ENCODE results near the gene SLC22A25. TPM values are rescaled to one million over a fixed set of nuclear protein-coding genes. Genes with fewer than 3 reads are reported as not detected.
"Not testable (repeated sequence)": the region's sequence is repeated elsewhere in the genome, so short reads cannot be mapped to it uniquely, and the experiment has no call there.

The SLC22A25 gene
- total RNA-seq, 1 donor from 2014 or later: not detected

DNA sequence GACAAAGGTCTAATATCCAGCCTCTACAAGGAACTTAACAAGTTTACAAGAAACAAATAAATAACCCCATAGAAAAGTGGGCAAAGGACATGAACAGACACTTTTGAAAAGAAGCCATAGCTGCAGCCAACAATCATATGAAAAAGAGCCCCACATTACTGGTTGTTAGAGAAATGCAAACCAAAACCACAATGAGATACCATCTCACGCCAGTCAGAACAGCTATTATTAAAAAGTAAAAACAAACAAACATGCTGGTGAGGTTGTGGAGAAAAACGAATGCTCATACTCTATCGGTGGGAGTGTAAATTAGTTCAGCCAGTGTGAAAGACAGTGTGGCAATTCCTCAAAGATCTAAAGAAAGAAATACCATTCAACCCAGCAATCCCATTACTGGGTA is 5.6 kb upstream of the SLC22A25 start:
- intact Hi-C loops (cut with DNase I): no loop called here
- Histone ChIP-seq H3K36me3 (no peaks in the 10 kb centered on the region), H3K4me1 (no peaks in the 10 kb centered on the region), H3K9me3 (no peaks in the 10 kb centered on the region), H3K4me3 (no peak overlapping the region), H3K27me3 (no peaks in the 10 kb centered on the region), H3K27ac (no peak overlapping the region)
- no peak for ATAC-seq
- TF ChIP-seq, protein P1, sequence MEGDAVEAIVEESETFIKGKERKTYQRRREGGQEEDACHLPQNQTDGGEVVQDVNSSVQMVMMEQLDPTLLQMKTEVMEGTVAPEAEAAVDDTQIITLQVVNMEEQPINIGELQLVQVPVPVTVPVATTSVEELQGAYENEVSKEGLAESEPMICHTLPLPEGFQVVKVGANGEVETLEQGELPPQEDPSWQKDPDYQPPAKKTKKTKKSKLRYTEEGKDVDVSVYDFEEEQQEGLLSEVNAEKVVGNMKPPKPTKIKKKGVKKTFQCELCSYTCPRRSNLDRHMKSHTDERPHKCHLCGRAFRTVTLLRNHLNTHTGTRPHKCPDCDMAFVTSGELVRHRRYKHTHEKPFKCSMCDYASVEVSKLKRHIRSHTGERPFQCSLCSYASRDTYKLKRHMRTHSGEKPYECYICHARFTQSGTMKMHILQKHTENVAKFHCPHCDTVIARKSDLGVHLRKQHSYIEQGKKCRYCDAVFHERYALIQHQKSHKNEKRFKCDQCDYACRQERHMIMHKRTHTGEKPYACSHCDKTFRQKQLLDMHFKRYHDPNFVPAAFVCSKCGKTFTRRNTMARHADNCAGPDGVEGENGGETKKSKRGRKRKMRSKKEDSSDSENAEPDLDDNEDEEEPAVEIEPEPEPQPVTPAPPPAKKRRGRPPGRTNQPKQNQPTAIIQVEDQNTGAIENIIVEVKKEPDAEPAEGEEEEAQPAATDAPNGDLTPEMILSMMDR (IDR thresholded peaks at IDR 0.05): no peak
- no peak for DNase-seq

DNA sequence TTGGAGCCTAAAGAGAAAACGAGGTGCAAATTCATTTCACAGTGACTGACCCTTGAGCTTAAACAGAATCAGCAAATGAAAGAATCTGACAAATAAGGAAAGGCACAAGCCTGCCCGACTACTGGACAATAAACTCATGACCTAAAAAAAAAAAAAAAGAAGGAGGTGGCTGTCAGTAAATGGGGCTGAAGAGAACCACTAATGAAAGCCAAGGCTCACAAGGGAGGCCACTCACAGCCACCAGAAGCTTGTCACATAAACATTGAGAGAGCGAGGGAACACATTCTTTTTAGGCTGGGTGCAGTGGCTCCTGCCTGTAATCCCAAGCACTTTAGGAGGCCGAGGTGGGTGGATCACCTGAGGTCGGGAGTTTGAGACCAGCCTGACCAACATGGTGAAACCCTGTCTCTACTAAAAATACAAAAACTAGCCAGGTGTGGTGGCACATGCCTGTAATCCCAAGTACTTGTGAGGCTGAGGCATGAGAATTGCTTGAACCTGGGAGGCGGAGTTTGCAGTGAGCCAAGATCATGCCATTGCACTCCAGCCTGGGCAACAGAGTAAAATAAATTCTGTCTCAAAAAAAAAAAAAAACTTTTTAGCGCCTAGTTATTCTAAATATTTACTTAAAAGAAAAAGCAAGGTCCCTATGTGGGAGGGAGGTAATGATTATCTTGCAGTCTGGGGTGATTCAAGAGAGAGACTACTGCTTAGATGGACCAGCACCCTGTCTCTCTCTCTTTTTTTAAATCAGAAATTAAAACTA is 4.0 kb upstream of the SLC22A25 start:
- H3K4me3 ChIP-seq; intact Hi-C loops (cut with DNase I); H3K9me3 ChIP-seq; H3K27ac ChIP-seq; DNase-seq; ATAC-seq; H3K4me1 ChIP-seq; H3K36me3 ChIP-seq; H3K27me3 ChIP-seq: not testable (repeated sequence)

DNA sequence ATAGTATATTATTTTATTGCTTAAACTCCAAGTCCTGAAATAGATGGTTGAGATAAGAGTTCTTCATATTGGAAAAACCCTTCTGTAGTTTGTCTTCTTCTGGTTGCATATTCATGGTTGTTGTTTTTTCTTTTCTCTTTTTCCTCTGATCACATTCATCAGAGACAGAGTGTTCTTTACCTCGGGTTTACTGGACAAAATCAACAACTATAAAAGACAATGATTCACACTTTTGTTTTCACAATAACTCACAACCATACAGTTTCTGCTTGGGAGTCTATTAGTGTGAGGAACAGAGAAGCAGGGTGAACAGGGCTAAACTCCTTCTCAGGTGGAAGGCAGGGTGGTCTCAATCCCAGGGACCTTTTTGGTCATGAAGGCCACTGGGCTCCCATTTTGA is 2.6 kb upstream of the SLC22A25 start:
- Histone ChIP-seq H3K27me3 (no peaks in the 10 kb centered on the region), H3K27ac (no peak overlapping the region), H3K36me3 (no peaks in the 10 kb centered on the region), H3K4me3 (no peak overlapping the region), H3K4me1 (no peaks in the 10 kb centered on the region), H3K9me3 (no peaks in the 10 kb centered on the region)
- DNase-seq (no peak), ATAC-seq (no peak)
- intact Hi-C loops (cut with DNase I): no loop called here
- TF ChIP-seq, protein P1 (IDR thresholded peaks at IDR 0.05): no peak

DNA sequence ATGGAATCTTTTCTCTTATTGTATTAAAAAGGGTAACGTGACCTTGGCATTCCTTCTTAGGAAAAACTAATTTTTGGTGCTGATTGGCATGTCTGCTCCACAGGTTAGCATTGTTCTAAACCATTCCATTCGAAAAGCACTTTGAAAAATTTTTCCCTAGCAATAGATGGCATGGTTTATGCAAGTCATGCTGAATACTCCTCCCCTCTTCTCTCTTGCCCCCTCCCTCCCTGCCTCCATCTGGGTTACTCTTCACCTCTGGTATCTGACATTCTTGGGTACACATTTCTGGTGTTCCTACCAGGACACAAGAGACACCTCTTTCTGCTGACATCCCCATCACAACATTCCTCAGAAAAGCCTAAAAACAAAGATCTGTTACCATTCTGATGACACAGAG is 1.5 kb upstream of the SLC22A25 start:
- Histone ChIP-seq H3K27ac (no peak overlapping the region), H3K4me3 (no peak overlapping the region), H3K27me3 (no peaks in the 10 kb centered on the region), H3K36me3 (no peaks in the 10 kb centered on the region), H3K4me1 (no peaks in the 10 kb centered on the region), H3K9me3 (no peaks in the 10 kb centered on the region)
- intact Hi-C loops (cut with DNase I): no loop called here
- ATAC-seq (no peak), DNase-seq (no peak)
- TF ChIP-seq, protein P1 (IDR thresholded peaks at IDR 0.05): no peak

DNA sequence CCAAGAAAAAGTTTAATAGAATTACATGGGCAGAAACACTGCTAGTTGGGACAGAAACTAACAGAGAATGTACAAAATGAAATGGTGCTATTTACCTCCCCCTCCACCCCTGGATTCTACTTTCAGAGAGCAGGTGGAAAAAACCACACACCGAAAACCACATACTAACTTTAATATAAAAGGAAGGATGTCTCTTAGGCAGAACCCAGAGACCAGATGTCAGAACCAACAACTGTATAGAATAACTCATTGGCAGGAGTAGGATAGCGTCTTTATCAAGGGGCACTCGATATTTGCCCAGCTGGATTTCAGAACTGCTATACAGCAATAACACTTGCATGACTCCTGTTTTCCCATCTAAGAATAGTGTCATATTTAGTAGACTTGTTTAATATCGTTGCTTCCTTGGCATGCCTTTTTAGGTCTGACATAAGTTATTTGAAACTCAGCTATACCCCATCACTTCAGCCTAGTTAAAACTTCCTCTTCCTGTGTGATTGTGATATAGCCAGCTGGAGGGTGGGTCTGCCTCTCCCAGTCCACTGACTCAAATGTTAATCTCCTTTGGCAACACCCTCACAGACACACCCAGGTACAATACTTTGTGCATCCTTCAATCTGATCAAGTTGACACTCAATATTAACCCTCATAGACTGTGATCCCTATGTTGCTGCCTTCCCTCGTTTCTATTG is 1.2 kb downstream of the SLC22A25 start:
- no peak for ATAC-seq
- no peak for DNase-seq
- H3K9me3 ChIP-seq: no peaks in the 10 kb centered on the region
- H3K4me1 ChIP-seq: no peaks in the 10 kb centered on the region
- intact Hi-C loops (cut with DNase I): no loop called here
- no peak overlapping the region for H3K27ac ChIP-seq
- no peak overlapping the region for H3K4me3 ChIP-seq
- no peaks in the 10 kb centered on the region for H3K36me3 ChIP-seq
- no peaks in the 10 kb centered on the region for H3K27me3 ChIP-seq
- TF ChIP-seq, protein P1 (IDR thresholded peaks at IDR 0.05): no peak

DNA sequence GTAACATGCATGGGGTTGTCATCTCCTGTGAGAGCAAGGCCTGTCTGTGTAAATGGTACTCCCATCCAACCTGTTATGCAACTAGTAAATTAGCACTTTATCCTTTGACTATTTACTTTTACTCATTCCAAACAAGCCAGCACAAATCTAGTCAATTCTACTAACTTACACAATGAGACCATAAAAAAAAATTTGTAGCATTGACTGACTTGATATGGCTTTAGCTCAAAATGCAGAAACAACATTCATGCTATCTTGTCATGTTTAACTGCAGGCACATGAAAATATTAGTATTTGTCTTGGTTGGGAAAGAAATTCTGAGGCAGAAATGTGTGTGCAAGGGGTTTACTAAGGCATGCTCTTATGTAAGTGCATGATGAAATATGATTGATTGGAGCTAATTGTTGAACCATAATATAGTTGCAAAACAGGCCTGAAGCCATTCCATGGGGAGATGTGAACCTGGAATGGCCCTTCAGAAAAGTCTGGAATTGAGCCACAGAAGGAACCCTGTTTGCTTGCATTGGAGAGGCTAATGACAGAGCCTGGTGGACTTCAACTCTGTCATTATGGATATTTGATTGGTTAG is 2.5 kb downstream of the SLC22A25 start:
- no peaks in the 10 kb centered on the region for H3K36me3 ChIP-seq
- no peaks in the 10 kb centered on the region for H3K4me1 ChIP-seq
- TF ChIP-seq, protein P1 (IDR thresholded peaks at IDR 0.05): no peak
- no peak overlapping the region for H3K4me3 ChIP-seq
- no peaks in the 10 kb centered on the region for H3K9me3 ChIP-seq
- no peak for DNase-seq
- no peak for ATAC-seq
- intact Hi-C loops (cut with DNase I): no loop called here
- no peaks in the 10 kb centered on the region for H3K27me3 ChIP-seq
- no peak overlapping the region for H3K27ac ChIP-seq
